Stimulated activated CD8-positive, alpha-beta memory T cell treated with anti-CD3 and anti-CD28 coated beads, Interleukin-12 subunit alpha, Interleukin-12 subunit beta, amount 100 ng/mL, for 24 hours (primary cell): ENCODE measurements around the gene CCDC93.

Source experiments
- DNase-seq: peaks from one replicate; pipeline ENCODE4 v3.0.0-alpha.2; 2020; ENCODE audit errors: extremely low read depth

The CCDC93 gene

DNA sequence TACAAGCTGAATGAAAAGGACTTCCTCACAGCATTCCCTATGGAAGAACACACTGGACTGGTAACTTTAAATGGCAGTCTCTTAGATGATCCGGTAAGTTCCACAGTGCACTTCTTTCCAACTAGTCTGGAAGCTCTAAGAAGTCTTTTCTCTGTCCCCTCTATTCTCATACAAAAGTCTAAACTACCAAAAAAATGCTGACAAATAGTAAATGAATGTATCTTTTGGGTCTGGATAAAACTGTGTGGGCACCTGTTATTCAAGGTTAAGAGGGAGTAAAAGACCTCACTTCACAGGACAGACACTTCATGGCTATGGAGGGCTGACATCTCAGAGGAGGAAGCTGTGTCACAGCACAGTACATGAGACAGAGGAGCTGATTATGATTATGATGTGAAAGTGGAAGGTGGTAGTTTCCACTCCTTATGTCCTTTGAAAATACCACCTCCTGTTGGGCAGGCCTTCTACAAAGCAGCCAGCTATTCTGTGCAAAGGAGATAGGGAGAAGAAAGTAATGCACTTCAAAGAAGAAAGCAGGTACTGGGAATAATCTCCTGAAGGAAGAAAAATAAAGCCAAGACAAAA lies 23.9 kb downstream of the CCDC93 start:
- no peak for DNase-seq

DNA sequence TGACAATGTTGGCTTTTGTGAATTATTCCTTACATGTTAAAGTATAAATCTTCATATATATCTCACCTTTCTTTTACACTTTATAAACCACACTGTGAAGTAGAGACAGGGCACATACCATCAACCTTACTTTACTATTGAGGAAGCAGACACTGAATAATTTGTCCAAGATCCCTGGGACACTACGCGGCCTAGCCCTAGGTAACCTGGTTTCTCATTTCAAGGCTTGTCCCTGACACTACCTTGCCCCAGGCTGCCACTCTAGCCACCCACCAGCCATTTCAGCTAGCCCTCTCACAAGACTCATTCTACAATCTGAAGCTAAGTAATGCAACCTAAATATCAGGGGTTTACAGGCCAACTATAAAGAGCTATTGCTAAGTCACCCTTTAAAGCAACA lies 26.7 kb downstream of the CCDC93 start:
- no peak for DNase-seq

DNA sequence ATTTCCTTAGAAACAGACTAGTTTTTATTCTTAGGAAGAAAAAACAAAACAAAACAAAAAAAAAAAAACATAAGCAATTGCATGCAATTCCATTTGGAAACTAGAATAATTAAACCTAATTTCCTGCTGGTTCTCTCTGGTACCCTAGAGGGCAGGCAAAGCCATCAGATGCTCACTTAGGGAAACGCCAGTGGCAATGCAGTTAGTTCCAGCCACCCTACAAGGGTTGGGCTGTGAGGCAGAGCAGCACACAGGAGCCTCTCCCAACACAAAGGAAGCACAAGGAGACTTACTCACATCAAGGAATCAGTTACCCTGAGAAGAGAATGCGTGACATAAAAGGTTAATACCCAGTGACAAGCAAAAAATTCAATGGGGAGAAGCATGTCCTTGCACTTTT lies 28.8 kb downstream of the CCDC93 start:
- no peak for DNase-seq

DNA sequence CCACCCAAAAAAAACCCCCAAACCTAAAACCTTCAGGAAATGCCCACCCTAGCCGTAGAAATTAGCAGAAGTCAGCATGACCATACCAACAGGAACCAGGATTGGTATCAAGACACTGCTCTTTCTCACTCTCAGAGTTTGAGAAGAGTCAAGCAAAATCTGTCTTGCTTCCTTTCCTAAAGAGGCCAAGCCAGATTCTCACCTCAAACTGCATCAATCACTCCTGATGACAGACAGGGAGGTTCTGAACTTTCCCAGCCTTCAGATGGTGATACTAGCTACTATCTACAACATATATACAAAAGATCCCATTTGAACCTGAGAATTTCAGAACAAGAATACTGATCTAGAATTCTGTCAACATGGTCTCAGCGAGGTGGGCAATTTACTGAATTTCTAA lies 29.7 kb downstream of the CCDC93 start:
- DNase-seq = no peak

DNA sequence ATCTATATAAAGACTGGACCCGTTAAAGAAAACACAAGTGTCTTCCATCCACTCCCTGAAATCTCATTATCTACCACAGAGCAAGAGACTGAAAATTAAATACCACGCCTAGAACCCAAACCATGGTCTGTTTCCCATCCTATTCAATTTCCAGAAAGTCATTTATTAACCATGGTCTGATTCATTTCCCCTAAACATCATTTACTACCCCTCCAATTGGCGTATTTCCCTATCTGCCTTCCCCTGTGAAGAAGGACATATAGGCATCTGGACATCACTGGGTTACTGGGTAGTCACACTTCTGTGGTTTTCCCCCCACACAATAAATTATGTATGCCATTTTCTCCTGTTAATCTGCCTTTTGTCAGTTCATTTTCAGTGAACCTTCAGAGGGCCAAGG lies 30.8 kb downstream of the CCDC93 start:
- DNase-seq = no peak

DNA sequence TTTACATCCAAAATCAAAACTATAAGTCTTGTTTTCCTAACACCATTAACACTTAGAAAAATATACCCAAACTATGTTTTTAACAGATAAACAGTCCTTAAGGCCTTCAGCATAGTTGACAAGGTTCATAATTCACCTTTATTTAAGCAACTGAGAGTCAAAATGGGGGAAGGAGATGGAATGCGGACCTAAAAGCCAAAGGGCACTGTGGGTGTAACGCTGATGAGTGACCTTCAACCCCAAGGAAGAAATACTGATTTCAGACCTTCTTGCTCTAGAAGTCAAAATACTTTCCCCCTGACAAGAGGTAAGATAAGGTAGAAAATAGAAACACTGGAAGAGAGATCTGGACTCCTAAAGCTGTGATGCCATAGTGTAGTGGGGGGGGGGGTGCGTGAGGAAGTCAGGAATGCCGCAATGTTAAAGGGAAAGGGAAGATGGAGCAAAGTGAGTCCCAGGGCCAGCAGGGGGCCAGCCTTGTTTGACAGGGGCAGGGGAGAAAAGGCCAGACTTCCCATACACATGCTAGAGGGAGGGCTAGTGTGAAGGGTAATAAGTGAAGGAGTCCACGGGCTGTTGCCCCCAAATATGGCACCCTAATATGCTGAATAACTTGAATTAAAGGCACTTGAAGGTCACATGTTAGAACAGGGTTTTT lies 31.4 kb downstream of the CCDC93 start:
- DNase-seq = no peak

DNA sequence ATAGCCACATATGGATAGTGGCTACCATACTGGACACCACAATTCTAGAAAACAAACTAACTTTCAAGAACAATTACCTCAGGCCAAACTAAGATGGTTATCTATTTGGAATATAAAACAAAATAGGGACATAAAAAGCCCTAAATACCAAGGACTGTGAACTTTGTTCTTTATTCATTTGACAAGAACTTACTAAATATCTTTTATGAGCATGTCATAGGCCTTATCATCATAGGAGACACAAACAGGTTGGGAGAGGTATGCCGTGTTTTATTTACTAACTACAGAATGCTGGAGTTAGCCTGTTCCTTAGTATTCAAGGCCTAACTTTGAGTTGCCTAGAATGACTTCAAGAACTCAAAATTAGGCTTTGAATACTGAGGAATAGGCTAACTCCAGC lies 32.1 kb downstream of the CCDC93 start:
- DNase-seq = no peak

DNA sequence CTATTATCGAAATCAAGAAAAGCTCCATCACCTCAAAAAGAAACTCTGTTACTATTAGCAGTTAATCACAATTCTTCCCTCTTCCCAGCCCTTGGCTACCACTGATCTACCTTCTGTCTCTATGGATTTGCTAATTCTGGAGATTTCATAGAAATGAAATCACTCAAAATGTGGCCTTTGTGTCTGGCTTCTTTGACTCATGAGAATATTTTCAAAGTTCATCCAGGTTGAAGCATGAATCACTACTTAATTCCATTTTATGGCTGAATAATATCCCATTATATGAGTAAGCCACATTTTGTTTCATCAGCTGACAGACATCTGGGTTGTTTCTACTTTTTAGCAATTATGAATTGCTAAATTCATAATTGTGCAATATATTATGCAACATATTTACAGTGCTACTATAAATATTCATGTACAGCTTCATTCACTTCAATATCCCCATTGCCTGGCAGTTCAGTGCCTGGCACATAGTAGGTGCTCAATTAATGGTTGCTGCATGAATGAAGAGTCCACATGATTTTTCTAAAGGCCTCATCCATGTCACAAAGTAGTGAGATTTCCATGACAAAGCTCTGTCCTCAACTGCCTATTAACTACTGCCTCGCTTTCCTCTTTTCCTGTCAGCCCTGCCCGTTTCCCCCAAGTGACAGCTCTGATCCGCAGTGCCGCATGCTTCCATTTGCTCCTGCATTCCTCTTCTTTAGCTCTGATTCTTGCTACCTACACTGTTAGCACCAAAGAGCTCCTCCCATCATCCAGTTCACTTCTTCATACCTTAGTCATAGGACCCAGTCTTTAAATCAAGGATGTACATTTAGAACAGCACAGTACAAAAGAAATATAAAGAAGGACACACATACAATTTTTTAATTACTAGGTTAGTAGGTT lies 32.8 kb downstream of the CCDC93 start:
- no peak for DNase-seq

DNA sequence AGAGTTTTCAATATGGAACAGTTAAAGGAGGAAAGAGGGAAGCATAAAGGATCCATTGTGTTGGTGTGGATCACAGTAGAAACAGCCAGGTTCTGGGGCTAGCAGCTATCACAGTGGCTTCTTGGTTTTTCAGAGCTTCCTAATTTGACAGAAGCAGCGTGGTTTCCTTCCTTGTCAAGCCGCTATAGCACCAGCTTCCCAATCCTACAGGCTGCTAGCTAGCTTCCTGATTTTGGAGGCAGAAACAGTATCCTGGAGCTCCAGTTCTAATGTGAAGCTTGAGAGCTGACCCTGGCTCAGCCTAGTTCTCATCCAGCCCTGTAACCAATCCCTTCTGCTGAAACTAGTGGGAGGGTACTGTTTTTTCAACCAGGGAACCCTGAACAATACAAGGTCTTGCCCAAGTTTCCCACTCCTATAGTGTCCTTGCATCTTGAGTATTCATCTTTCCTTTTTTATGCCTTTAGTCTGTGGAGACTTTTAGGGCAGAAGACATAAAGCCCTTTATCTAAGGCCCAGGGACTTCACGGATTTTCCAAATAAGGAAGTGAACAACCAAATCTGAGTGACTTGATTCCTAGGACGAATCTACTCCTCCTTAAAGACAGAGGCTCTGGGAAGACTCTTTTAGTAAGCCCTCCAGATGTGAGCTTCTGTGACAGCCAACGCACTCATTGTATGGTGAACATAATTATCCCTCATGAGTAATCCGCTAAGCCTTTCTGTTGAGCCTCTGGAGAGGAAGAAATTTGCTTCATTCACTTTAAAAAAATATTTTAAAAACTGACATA lies 33.8 kb downstream of the CCDC93 start:
- no peak for DNase-seq

DNA sequence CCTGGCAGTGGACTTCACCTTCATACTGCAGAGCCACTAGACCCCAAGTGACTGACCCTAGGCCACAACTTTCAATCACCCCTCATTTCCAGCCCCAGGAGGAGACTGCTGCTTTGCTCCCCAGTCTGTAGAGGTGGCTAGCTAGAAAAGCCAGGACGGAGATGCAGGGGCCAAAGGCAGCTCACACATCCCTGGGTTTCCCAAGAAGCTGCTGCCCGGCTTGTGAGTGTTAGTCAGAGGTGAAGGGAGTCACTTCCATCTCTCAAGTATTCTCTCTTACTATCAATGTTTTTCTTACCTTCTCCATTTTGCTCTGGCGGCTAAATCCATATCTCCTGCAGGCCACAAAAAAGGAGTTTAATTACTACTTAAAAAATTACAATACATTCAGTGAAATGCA lies 36.2 kb downstream of the CCDC93 start:
- no peak for DNase-seq

DNA sequence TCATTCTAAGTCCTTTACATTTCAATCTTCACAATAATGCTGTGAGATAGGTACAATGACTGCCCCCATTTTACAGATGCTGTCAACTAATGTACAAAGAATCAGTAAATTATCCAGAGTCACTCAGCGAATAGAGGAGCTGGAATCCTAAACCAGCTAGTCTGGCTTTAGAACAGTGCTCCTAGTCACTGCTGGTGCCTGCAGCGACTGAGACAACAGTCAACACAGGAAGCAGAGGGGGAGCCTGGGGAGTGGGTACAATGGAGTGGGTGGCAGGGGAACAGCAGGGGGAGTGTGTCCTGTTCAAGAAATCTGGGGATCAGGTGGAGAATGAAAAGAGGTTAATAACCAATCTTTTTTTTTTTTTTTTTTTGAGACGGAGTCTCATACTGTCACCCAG lies 37.3 kb downstream of the CCDC93 start:
- DNase-seq = no peak

DNA sequence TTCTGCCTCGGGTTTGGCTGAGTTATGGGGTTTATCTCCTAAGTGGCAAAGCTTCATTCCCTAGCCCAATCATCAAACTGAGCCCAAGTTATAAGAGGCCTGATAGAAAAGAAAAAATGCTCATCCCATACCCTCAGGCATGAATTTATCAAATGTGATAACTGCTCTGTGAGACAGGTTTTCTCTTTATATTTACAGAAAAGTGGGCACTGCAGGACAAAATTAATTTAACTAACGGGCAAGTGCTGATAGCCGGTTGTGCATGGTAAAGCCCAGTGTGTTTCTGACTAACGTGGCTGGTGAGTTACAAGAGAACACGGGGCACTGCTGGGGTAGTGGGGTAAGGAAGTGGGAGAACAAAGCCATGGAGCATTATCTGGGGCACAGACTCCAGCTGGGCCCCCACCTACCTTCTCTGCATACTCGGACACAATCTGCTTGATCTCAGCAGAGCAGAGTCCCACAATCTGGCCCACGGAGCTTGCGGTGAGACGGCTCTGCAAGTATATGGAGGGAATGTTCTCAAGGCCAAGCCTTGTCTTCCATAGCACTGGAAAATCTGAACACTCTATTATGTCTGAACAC lies 40.3 kb downstream of the CCDC93 start:
- DNase-seq = no peak

DNA sequence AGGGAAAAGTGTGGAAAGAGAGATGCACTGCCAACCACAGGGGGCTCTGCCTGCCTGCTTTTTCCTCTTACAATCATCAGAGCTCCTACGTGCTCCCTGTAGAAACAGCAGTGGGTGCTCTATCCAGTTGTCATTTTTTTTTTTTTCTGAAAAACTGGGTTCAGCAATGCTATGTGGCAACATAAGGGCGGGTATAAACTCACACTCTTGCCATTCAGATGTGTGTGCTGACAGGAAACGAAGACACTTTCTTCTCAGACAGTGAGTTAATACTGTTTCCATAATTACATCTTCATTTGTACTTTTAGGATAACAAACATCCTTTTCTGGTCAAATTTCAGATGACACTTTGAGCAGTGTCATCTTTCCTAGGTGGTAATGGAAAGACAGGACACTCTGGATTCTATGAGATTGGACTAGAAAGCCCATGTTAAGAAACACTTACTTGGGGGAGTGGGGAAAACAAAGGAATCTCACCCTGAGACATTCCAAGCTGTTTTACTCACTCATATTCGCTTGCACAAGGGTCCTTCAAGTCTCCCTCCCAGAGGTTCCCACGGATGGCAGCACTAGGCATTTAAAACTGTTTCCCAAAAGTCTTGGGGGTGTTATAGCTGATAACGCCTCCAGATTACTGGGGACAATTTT lies 41.3 kb downstream of the CCDC93 start:
- DNase-seq = no peak

DNA sequence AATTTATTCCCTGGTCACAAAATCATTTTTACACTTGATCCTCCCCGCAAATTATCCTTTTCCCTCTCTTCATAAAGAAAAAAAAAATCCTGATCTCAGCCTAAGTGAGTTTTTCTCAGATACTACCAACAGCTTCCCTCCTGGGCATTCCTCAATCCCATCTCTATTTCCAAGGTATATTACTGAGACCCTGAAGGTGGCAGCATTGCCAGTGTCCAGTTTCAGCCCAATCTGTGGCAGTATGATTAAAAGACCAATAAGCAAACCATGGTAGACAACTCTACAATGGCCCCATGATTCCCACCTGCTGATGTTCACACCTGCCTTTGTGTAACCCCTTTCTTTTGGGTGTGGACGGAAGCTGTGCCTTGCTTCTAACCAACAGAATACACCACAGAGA lies 45.1 kb downstream of the CCDC93 start:
- no peak for DNase-seq

DNA sequence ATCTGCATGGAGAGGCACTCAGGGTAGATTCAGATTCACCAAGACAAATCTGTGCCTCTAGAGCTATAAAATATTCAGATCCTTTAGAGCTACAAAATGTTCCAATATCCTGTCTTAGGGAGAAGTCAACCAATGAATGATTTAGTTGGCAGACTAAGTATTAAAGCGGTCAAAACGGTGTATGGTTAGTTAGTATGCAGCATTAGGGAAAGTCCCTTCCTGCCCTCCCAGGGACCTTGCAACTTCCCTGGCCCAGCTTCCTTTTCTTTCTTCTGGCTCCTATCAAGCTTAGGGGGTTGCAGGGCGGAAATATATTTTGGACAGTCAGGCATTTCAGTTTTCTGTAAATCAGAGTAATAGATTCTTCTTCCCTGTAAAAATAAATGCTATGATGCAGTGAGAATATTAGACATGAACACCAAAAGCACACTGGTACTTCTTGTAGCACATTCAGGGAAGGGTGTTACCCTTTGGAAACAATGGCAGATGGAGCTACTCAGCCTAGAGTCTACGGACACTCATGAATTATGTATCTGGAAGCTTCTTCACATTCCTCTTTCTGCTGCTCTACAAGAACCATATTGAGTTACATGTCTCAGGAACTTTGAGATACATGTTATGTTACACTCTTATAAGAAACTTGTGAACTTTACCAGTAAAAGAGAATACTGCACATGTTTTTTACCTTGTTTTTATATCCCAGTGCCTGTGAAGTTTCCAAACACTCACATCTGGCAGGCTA lies 45.7 kb downstream of the CCDC93 start:
- no peak for DNase-seq

DNA sequence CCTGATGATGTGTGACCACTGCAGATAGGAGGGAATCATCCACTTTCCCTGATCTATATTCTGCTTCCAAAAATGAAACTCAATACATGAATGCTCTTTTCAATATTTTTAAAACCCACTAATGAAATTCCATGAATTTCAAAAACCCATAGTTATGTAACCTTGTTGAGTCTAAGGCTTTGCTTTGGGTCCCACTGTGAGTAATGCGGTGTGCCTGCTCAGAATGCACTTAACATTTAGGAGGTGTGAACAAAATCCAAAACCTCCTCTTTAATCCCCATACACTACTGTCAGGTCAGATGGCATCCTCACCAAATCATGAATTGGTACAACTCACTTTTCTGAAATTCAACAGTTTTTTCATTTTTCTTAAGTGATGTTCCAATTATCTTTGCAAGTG lies 50.4 kb downstream of the CCDC93 start:
- no peak for DNase-seq

DNA sequence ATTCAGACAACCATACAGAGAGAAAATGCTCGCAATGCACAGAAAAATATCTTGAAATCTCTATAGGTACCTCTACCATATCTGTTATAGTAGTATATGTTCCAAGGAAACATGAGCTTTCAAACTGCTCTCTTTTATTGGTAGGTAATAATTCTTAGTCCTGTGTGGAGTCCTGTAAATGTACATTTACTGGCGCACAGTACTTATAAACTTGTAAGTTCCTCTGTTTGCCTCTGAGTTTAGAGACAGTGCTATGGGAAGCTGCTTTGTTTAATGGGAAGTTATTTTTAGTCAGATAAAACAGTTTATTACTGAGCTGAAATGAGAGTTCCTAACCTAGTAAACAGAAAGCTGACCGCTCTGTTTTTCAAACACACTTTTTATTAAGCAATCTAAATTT lies 52.7 kb downstream of the CCDC93 start:
- DNase-seq = no peak

DNA sequence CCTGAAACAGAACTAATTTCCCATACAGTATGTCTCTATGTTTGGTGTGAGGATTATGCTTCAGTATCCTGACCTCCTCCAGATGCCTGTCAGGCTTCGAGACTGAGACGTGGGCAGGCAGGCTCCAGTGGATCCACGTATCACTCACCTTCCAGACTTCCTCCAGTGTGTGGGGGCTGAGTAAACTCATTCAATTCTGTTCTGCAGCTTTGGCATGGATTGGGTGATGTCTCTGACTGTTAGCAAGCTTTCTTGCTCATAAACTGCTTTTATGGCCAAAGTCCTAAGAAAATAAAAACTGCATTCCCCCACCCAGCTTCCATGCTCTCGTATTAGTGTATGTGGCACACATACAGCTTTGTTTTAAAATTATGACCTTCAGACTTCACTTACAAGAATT lies 53.6 kb downstream of the CCDC93 start:
- DNase-seq = no peak

DNA sequence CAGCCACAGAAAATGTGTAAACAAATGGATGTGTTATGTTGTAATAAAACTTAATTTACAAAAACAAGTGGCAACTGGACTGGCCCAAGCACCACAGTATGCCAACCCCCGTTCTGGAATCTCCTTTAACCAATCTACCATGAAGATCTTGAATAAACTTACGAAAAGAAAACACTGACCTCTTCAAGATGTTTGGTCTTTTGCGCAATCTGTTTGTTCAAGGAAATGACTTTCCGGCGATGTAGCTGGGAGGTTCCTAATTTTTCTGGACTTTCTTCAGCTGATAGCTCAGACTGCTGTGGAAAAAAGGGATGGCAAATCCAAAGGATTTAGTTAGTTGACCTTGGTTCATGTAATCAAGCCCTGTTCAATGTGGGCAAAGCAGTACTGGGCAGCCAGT lies 55.7 kb downstream of the CCDC93 start:
- DNase-seq = no peak

DNA sequence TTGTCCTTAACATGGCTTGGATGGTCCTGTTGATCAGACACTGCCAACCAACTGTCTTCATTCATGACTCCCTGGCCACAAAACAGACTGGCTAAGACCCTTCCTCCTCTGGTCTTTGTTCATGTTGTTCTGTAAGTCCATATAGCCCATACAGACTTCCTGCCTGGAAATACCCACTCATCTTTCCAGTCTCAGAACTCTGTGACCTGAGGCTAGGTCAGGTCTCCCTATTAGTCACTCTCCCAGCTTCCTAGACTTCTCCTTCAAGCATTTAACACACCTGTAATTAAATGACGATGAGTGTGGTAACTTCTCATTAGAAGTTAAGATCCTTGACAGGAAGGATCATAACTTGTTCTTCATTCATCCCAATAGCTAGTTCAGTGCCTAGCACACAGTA lies 56.3 kb downstream of the CCDC93 start:
- no peak for DNase-seq
